Glomerular visceral epithelial cell (primary cell): ENCODE measurements around the gene RNF44.

ENCODE experiments used
- DNase-seq: peaks from one replicate; pipeline ENCODE4 v3.0.0-alpha.2; 2016; ENCODE audit errors: extremely low spot score

RNF44 gene

GRCh38 chr5:176535664-176536131, 1.5 kb downstream of the RNF44 start:
- no peak for DNase-seq

- DNase-seq = peak; percentile 62
These were observed 2.0 kb downstream of the RNF44 start for GRCh38 chr5:176535101-176535663.

- DNase-seq = no peak
These were observed 2.6 kb downstream of the RNF44 start for GRCh38 chr5:176534640-176535039.

GRCh38 chr5:176533894-176534611, 3.1 kb downstream of the RNF44 start:
- no peak for DNase-seq

- no peak for DNase-seq
These were observed 3.8 kb downstream of the RNF44 start for GRCh38 chr5:176533390-176533789.

GRCh38 chr5:176532795-176533194, 4.4 kb downstream of the RNF44 start:
- DNase-seq = no peak

- DNase-seq = no peak
These were observed 5.2 kb downstream of the RNF44 start for GRCh38 chr5:176531902-176532493.

GRCh38 chr5:176530983-176531901, 6.0 kb downstream of the RNF44 start:
- DNase-seq = peak; percentile 36

- no peak for DNase-seq
These were observed 6.7 kb downstream of the RNF44 start for GRCh38 chr5:176530393-176530982.

GRCh38 chr5:176529741-176530141, 7.5 kb downstream of the RNF44 start:
- DNase-seq = no peak

- no peak for DNase-seq
These were observed 8.0 kb downstream of the RNF44 start for GRCh38 chr5:176529116-176529740.

- DNase-seq = no peak
These were observed 8.5 kb downstream of the RNF44 start for GRCh38 chr5:176528761-176529115.

GRCh38 chr5:176528301-176528700, 8.9 kb downstream of the RNF44 start:
- DNase-seq = no peak

- no peak for DNase-seq
These were observed 9.7 kb downstream of the RNF44 start for GRCh38 chr5:176527246-176528222.

- no peak for DNase-seq
These were observed 10.7 kb downstream of the RNF44 start for GRCh38 chr5:176526462-176526861.

- DNase-seq = no peak
These were observed 11.5 kb downstream of the RNF44 start for GRCh38 chr5:176525677-176526076.

GRCh38 chr5:176524987-176525386, 12.2 kb downstream of the RNF44 start:
- DNase-seq = no peak

- no peak for DNase-seq
These were observed 13.1 kb downstream of the RNF44 start for GRCh38 chr5:176524138-176524537.

- DNase-seq = no peak
These were observed 15.4 kb downstream of the RNF44 start for GRCh38 chr5:176521699-176522263.

GRCh38 chr5:176521286-176521685, 15.9 kb downstream of the RNF44 start:
- no peak for DNase-seq
